ENCODE data around the gene FRY.

Gene FRY

GRCh38 chr13:32265726-32266125, 234.2 kb downstream of the FRY start:
- TF ChIP-seq CTCF (IDR thresholded peaks at IDR 0.05; ENCODE audit: insufficient read depth, low read depth, low read length, missing control alignments) = no peak
- no peak overlapping the region for H3K4me3 ChIP-seq (ENCODE audit: low read length)
- DNase-seq (ENCODE audit: low read depth) = no peak

GRCh38 chr13:32266130-32266529, 234.6 kb downstream of the FRY start:
- TF ChIP-seq CTCF (IDR thresholded peaks at IDR 0.05; ENCODE audit: insufficient read depth, low read depth, low read length, missing control alignments) = no peak
- DNase-seq (ENCODE audit: low read depth) = no peak
- no peak overlapping the region for H3K4me3 ChIP-seq (ENCODE audit: low read length)

- peak; percentile 85 for TF ChIP-seq CTCF (IDR thresholded peaks at IDR 0.05; ENCODE audit: insufficient read depth, low read depth, low read length, missing control alignments)
- H3K4me3 ChIP-seq (ENCODE audit: low read length) = no peak overlapping the region
- DNase-seq (ENCODE audit: low read depth) = peak; percentile 66
Measured at GRCh38 chr13:32267836-32268439, 236.4 kb downstream of the FRY start.

- TF ChIP-seq CTCF (IDR thresholded peaks at IDR 0.05; ENCODE audit: insufficient read depth, low read depth, low read length, missing control alignments) = no peak
- no peak overlapping the region for H3K4me3 ChIP-seq (ENCODE audit: low read length)
- DNase-seq (ENCODE audit: low read depth) = peak; percentile 52
Measured at GRCh38 chr13:32272021-32272683, 240.6 kb downstream of the FRY start.

GRCh38 chr13:32277839-32278238, 246.3 kb downstream of the FRY start:
- TF ChIP-seq CTCF (IDR thresholded peaks at IDR 0.05; ENCODE audit: insufficient read depth, low read depth, low read length, missing control alignments) = no peak
- no peak for DNase-seq (ENCODE audit: low read depth)
- H3K4me3 ChIP-seq (ENCODE audit: low read length) = no peak overlapping the region

- H3K4me3 ChIP-seq (ENCODE audit: low read length) = no peak overlapping the region
- no peak for TF ChIP-seq CTCF (IDR thresholded peaks at IDR 0.05; ENCODE audit: insufficient read depth, low read depth, low read length, missing control alignments)
- DNase-seq (ENCODE audit: low read depth) = peak; percentile 49
Measured at GRCh38 chr13:32278426-32278825, 246.9 kb downstream of the FRY start.

GRCh38 chr13:32281096-32281495, 249.5 kb downstream of the FRY start:
- no peak overlapping the region for H3K4me3 ChIP-seq (ENCODE audit: low read length)
- DNase-seq (ENCODE audit: low read depth) = no peak
- TF ChIP-seq CTCF (IDR thresholded peaks at IDR 0.05; ENCODE audit: insufficient read depth, low read depth, low read length, missing control alignments) = no peak

Measured in epithelial cell of esophagus (primary cell).